Tibial artery (tissue), 4 donors: ENCODE results near the gene ALG14.
"Not testable (repeated sequence)": the region's sequence is repeated elsewhere in the genome, so short reads cannot be mapped to it uniquely, and the experiment has no call there.

Experiments
- DNase-seq, 2 donors: peaks; one replicate each; pipeline ENCODE4 v3.0.0-alpha.2; 2019
- H3K27ac ChIP-seq, 2 donors: fragments of 200-600 bp; sonication (generic) in 1 of 2; 1 replicate in 1 of 2; 2 replicates in 1 of 2; pipeline ENCODE4 v1.5.1; 2018 to 2019; ENCODE audit warnings: mild to moderate bottlenecking in 1 of 2
- H3K27me3 ChIP-seq, 2 donors: fragments of 200-600 bp; sonication (generic) in 1 of 2; one replicate each; pipeline versions ENCODE4 v1.5.1 to v1.6.0; 2016 to 2019
- H3K36me3 ChIP-seq, 3 donors: fragments of 200-600 bp; sonication (generic) in 2 of 3; one replicate each; pipeline ENCODE4 v1.5.1; 2016 to 2019; ENCODE audit warnings: mild to moderate bottlenecking in 2 of 3
- H3K4me1 ChIP-seq, 4 donors: fragments of 200-600 bp; sonication (generic) in 2 of 4; 1 replicate in 3 of 4; 2 replicates in 1 of 4; pipeline ENCODE4 v1.5.1; 2016 to 2019
- H3K4me3 ChIP-seq, 2 donors: fragments of 200-600 bp; sonication (generic) in 1 of 2; 1 replicate in 1 of 2; 2 replicates in 1 of 2; pipeline ENCODE4 v1.5.1; 2018 to 2019; ENCODE audit warnings: mild to moderate bottlenecking in 2 of 2
- H3K9me3 ChIP-seq, 3 donors: fragments of 200-600 bp; sonication (generic) in 1 of 3; one replicate each; pipeline ENCODE4 v1.5.1; 2016 to 2019
- CTCF ChIP-seq, 2 experiments: fragments of 200-600 bp in 1 of 2; fragments of 450-650 bp in 1 of 2; IDR thresholded peaks; one replicate each; pipeline ENCODE4 v1.5.1; 2017 to 2019; ENCODE audit warnings: antibody characterized with exemption in 2 of 2, mild to moderate bottlenecking in 1 of 2, moderate library complexity in 1 of 2
- intact Hi-C: fragments of 100-400 bp; cut with DNase I; formaldehyde crosslinking; loops from one replicate; pipeline ENCODE4 v1.15.0; 2023; ENCODE audit warnings: low total_unique reads

ALG14 gene

DNA sequence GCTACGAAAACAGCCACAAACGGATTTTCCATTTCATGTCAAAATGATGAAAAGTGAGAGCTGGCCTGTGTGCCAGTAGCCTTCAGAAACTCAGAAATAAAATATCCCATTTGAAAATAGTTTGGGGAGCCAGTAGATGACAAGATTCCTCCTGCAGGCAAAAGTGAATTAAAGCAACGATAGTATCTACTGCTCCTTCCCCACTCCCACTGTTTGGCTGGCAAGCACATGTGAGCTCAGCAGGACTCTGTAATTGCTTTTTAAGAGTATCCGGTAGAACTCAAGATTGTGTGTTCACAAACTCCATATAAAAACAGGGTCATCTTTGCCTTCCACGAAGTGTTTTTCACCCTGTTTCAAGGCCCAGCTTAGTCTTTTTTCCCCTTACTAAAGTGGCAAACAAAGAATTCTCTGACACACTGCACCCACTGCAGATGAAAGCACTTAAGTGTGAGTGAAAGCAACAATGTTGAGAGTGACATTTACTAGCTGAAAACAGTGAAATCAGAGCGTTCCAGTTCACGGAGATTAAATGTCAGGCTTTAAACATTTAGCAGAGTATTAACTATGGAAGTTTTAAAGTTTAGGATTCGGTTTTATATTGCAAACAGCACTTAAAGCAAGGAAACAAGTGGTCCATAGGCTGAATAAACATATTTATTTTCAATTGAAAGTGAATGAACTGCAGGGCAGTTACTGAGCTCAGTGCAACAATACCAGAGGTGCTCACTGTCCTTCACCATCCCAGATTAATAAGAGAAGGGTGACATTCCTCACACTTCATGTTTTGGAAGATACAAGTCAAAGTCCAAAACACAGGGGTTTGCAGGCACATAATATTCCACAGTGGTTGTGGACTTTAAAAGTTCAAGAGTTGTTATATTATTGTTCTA, 70.0 kb downstream of the ALG14 start:
- H3K9me3 ChIP-seq, result no peaks in the 10 kb centered on the region
- peak overlapping the region; percentile 23 to 40 for H3K27ac ChIP-seq
- H3K27me3 ChIP-seq, result no peaks in the 10 kb centered on the region
- no peaks in the 10 kb centered on the region for H3K36me3 ChIP-seq
- no peak for TF ChIP-seq CTCF (IDR thresholded peaks at IDR 0.05)
- no peak overlapping the region for H3K4me3 ChIP-seq
- no peak for DNase-seq
- intact Hi-C loops, result no loop called here
- H3K4me1 ChIP-seq, result peaks cover 0 to 28% (median 16%) of the 10 kb centered on the region in 4 donors

GRCh38 chr1:95002164-95002539, 70.6 kb downstream of the ALG14 start:
- peaks cover 0 to 21% (median 13%) of the 10 kb centered on the region in 4 donors for H3K4me1 ChIP-seq
- DNase-seq, result no peak
- no peaks in the 10 kb centered on the region for H3K27me3 ChIP-seq
- TF ChIP-seq CTCF (IDR thresholded peaks at IDR 0.05), result no peak
- H3K4me3 ChIP-seq, result no peak overlapping the region
- intact Hi-C loops, result no loop called here
- H3K9me3 ChIP-seq, result no peaks in the 10 kb centered on the region
- peak overlapping the region; percentile 23 to 40 for H3K27ac ChIP-seq
- H3K36me3 ChIP-seq, result no peaks in the 10 kb centered on the region

GRCh38 chr1:94999456-95000131, 73.2 kb downstream of the ALG14 start:
- Histone ChIP-seq H3K4me1 (peaks cover 0 to 28% (median 10%) of the 10 kb centered on the region in 4 donors), H3K9me3 (no peaks in the 10 kb centered on the region), H3K4me3 (no peak overlapping the region), H3K27ac (no peak overlapping the region), H3K27me3 (no peaks in the 10 kb centered on the region), H3K36me3 (no peaks in the 10 kb centered on the region)
- intact Hi-C loops, result no loop called here
- TF ChIP-seq CTCF (IDR thresholded peaks at IDR 0.05), result no peak
- no peak for DNase-seq

GRCh38 chr1:94998748-94999147, 74.0 kb downstream of the ALG14 start:
- no peaks in the 10 kb centered on the region for H3K36me3 ChIP-seq
- no peak overlapping the region for H3K27ac ChIP-seq
- H3K27me3 ChIP-seq, result no peaks in the 10 kb centered on the region
- H3K4me1 ChIP-seq, result peaks cover 0 to 30% (median 10%) of the 10 kb centered on the region in 4 donors
- intact Hi-C loops, result no loop called here
- no peak for DNase-seq
- no peaks in the 10 kb centered on the region for H3K9me3 ChIP-seq
- H3K4me3 ChIP-seq, result no peak overlapping the region
- no peak for TF ChIP-seq CTCF (IDR thresholded peaks at IDR 0.05)

GRCh38 chr1:94998114-94998513, 74.6 kb downstream of the ALG14 start:
- intact Hi-C loops, result no loop called here
- DNase-seq, result no peak
- Histone ChIP-seq H3K36me3 (no peaks in the 10 kb centered on the region), H3K9me3 (no peaks in the 10 kb centered on the region), H3K4me3 (no peak overlapping the region), H3K4me1 (peaks cover 0 to 27% (median 8%) of the 10 kb centered on the region in 4 donors), H3K27me3 (no peaks in the 10 kb centered on the region), H3K27ac (peak overlapping the region in 1 of 2 donors; percentile 3)
- TF ChIP-seq CTCF (IDR thresholded peaks at IDR 0.05), result no peak

- DNase-seq, intact Hi-C loops, H3K36me3 ChIP-seq, H3K9me3 ChIP-seq, H3K27ac ChIP-seq, H3K4me3 ChIP-seq, H3K27me3 ChIP-seq: not testable (repeated sequence)
- H3K4me1 ChIP-seq, result peaks cover 0 to 14% (median 0%) of the 10 kb centered on the region in 4 donors
These were observed 77.2 kb downstream of the ALG14 start for GRCh38 chr1:94995536-94995935.
